Measurements from ENCODE around the gene NAT16. TPM values are rescaled to one million over a fixed set of nuclear protein-coding genes. Genes with fewer than 3 reads are reported as not detected.

NAT16 gene
- total and polyA plus RNA-seq, 9 of the 15 experiments (the other 6 are each of a cell fraction or from before 2014, with no cell fraction given) = 0.04 TPM; not detected in 8

GRCh38 chr7:101186844-101187428 lies 6.8 kb upstream of the NAT16 start (continued):
- no peak for TF ChIP-seq MGA (IDR thresholded peaks at IDR 0.05)
